ENCODE results near the gene RNASE8.

RNASE8 gene

GRCh38 chr14:21054123-21054767 is 3.4 kb upstream of the RNASE8 start:
- DNase-seq: no peak

- no peak for DNase-seq
Measured at GRCh38 chr14:21054768-21055145, 2.9 kb upstream of the RNASE8 start.

- DNase-seq: no peak
Measured at GRCh38 chr14:21055432-21056117, 2.0 kb upstream of the RNASE8 start.

GRCh38 chr14:21056520-21057163 is 980 bp upstream of the RNASE8 start:
- DNase-seq: no peak

- no peak for DNase-seq
Measured at GRCh38 chr14:21058903-21059302, 1.3 kb downstream of the RNASE8 start.

GRCh38 chr14:21059842-21060613 is 2.4 kb downstream of the RNASE8 start:
- no peak for DNase-seq

GRCh38 chr14:21060614-21061346 is 3.2 kb downstream of the RNASE8 start:
- no peak for DNase-seq

- no peak for DNase-seq
Measured at GRCh38 chr14:21061347-21061668, 3.7 kb downstream of the RNASE8 start.

- DNase-seq: no peak
Measured at GRCh38 chr14:21063479-21063878, 5.9 kb downstream of the RNASE8 start.

- DNase-seq: no peak
Measured at GRCh38 chr14:21066882-21067502, 9.4 kb downstream of the RNASE8 start.

GRCh38 chr14:21068521-21069387 is 11.1 kb downstream of the RNASE8 start:
- DNase-seq: peak; percentile 43

GRCh38 chr14:21069388-21070082 is 11.9 kb downstream of the RNASE8 start:
- no peak for DNase-seq

GRCh38 chr14:21070083-21070609 is 12.5 kb downstream of the RNASE8 start, which contains the start of gene ARHGEF40:
Gene ARHGEF40, plus strand, starts transcription at chr14:21070304. Its CDS starts 93 bp downstream, at chr14:21070397.
- DNase-seq: no peak

GRCh38 chr14:21070610-21071224 is 13.1 kb downstream of the RNASE8 start:
- no peak for DNase-seq

- DNase-seq: peak; percentile 68
Measured at GRCh38 chr14:21071225-21072030, 13.8 kb downstream of the RNASE8 start.

GRCh38 chr14:21072031-21072473 is 14.4 kb downstream of the RNASE8 start:
- DNase-seq: no peak

GRCh38 chr14:21072781-21073339 is 15.2 kb downstream of the RNASE8 start:
- no peak for DNase-seq

- no peak for DNase-seq
Measured at GRCh38 chr14:21073921-21074320, 16.3 kb downstream of the RNASE8 start.
